WTC11 (cell line): ENCODE measurements around the gene STKLD1. TPM values are rescaled to one million over a fixed set of nuclear protein-coding genes. Genes with fewer than 3 reads are reported as not detected.

Source experiments
- ATAC-seq: fragments of 200-7000 bp; cut with Tn5 transposase; 2 replicates; pipeline ENCODE4 v1.10.0; 2021; ENCODE audit warnings: mild to moderate bottlenecking, moderate library complexity
- CTCF ChIA-PET: fragments of 300-600 bp; sonication (Branson Sonifier 250); formaldehyde crosslinking; loops from one replicate; lab custom pipeline; 2021; ENCODE audit warnings: antibody characterized with exemption; lab: Charles Lee
- POLR2A ChIA-PET: fragments of 350-600 bp; sonication (Branson Sonifier 250); formaldehyde crosslinking; loops from one replicate; lab custom pipeline; 2021; ENCODE audit warnings: antibody characterized with exemption; lab: Charles Lee
- DNase-seq: peaks from one replicate; pipeline ENCODE4 v3.0.0; 2021; ENCODE audit warnings: low spot score
- H3K27ac Mint-ChIP-seq: 2 replicates; pipeline ENCODE4 v1.8.0; 2021; ENCODE audit warnings: mixed read lengths
- H3K27me3 Mint-ChIP-seq: 2 replicates; pipeline ENCODE4 v1.8.0; 2021; ENCODE audit warnings: low read depth, mild to moderate bottlenecking, moderate library complexity, mixed read lengths
- H3K36me3 Mint-ChIP-seq: 2 replicates; pipeline ENCODE4 v1.8.0; 2021; ENCODE audit warnings: mixed read lengths
- H3K4me1 Mint-ChIP-seq: 2 replicates; pipeline ENCODE4 v1.8.0; 2022; ENCODE audit warnings: mixed read lengths
- H3K4me3 Mint-ChIP-seq: 2 replicates; pipeline ENCODE4 v1.8.0; 2021; ENCODE audit warnings: mild to moderate bottlenecking, moderate library complexity, mixed read lengths
- H3K9me3 Mint-ChIP-seq: 2 replicates; pipeline ENCODE4 v1.8.0; 2021; ENCODE audit warnings: mixed read lengths
- ARID4B ChIP-seq: sonication (generic); formaldehyde crosslinking; IDR thresholded peaks from 2 replicates; pipeline ENCODE4 v1.8.0; 2023; ENCODE audit warnings: missing genetic modification reagents, mild to moderate bottlenecking, borderline replicate concordance
- ATF6 ChIP-seq: sonication (generic); formaldehyde crosslinking; IDR thresholded peaks from 2 replicates; pipeline ENCODE4 v1.8.1; 2023; ENCODE audit warnings: mild to moderate bottlenecking, missing genetic modification reagents
- ELF4 ChIP-seq: sonication (generic); formaldehyde crosslinking; IDR thresholded peaks from 2 replicates; pipeline ENCODE4 v1.8.1; 2022; ENCODE audit warnings: low read depth, mild to moderate bottlenecking, moderate library complexity, missing genetic modification reagents
- ERG ChIP-seq: fragments of 250-450 bp; sonication (Bioruptor Pico); IDR thresholded peaks from 2 replicates; pipeline ENCODE4 v1.8.0; 2021; ENCODE audit warnings: mild to moderate bottlenecking
- ETV6 ChIP-seq: sonication (generic); formaldehyde crosslinking; IDR thresholded peaks from 2 replicates; pipeline ENCODE4 v1.8.1; 2022; ENCODE audit warnings: mild to moderate bottlenecking, missing genetic modification reagents
- FOXP4 ChIP-seq: sonication (generic); formaldehyde crosslinking; IDR thresholded peaks from 2 replicates; pipeline ENCODE4 v1.8.0; 2022; ENCODE audit warnings: mild to moderate bottlenecking, missing genetic modification reagents
- GTF2I ChIP-seq: fragments of 250-450 bp; sonication (Bioruptor Pico); conservative IDR thresholded peaks from 2 replicates; pipeline ENCODE4 v1.4.0; 2021; ENCODE audit warnings: mild to moderate bottlenecking
- JUN ChIP-seq: sonication (generic); formaldehyde crosslinking; IDR thresholded peaks from 2 replicates; pipeline ENCODE4 v1.8.0; 2023; ENCODE audit warnings: mild to moderate bottlenecking, missing genetic modification reagents
- KAT7 ChIP-seq: sonication (generic); formaldehyde crosslinking; IDR thresholded peaks from 2 replicates; pipeline ENCODE4 v1.8.1; 2023; ENCODE audit warnings: missing genetic modification reagents, mild to moderate bottlenecking, borderline replicate concordance
- NFE2L1 ChIP-seq: sonication (generic); formaldehyde crosslinking; IDR thresholded peaks from 2 replicates; pipeline ENCODE4 v1.8.1; 2023; ENCODE audit warnings: missing genetic modification reagents
- NR2C2 ChIP-seq: sonication (generic); formaldehyde crosslinking; IDR thresholded peaks from 2 replicates; pipeline ENCODE4 v1.8.0; 2022; ENCODE audit warnings: mild to moderate bottlenecking, missing genetic modification reagents
- PRDM15 ChIP-seq: sonication (generic); formaldehyde crosslinking; IDR thresholded peaks from 2 replicates; pipeline ENCODE4 v1.8.0; 2022; ENCODE audit warnings: missing genetic modification reagents
- SP1 ChIP-seq: sonication (generic); formaldehyde crosslinking; conservative IDR thresholded peaks from 2 replicates; pipeline ENCODE4 v1.8.1; 2022; ENCODE audit warnings: missing genetic modification reagents
- TEAD4 ChIP-seq: sonication (generic); formaldehyde crosslinking; IDR thresholded peaks from 2 replicates; pipeline ENCODE4 v1.8.0; 2022; ENCODE audit warnings: mild to moderate bottlenecking, missing genetic modification reagents
- USF1 ChIP-seq: sonication (generic); formaldehyde crosslinking; IDR thresholded peaks from 2 replicates; pipeline ENCODE4 v1.8.0; 2022; ENCODE audit warnings: mild to moderate bottlenecking, missing genetic modification reagents
- USF2 ChIP-seq: sonication (generic); formaldehyde crosslinking; IDR thresholded peaks from 2 replicates; pipeline ENCODE4 v1.8.1; 2023; ENCODE audit warnings: mild to moderate bottlenecking, missing genetic modification reagents, moderate library complexity
- ZNF121 ChIP-seq: sonication (generic); formaldehyde crosslinking; IDR thresholded peaks from 2 replicates; pipeline ENCODE4 v1.8.0; 2023; ENCODE audit warnings: missing genetic modification reagents
- ZNF232 ChIP-seq: sonication (generic); formaldehyde crosslinking; IDR thresholded peaks from 2 replicates; pipeline ENCODE4 v1.8.0; 2022; ENCODE audit warnings: mild to moderate bottlenecking, missing genetic modification reagents
- ZNF512 ChIP-seq: sonication (generic); formaldehyde crosslinking; IDR thresholded peaks from 2 replicates; pipeline ENCODE4 v1.8.1; 2022; ENCODE audit warnings: missing genetic modification reagents, borderline replicate concordance
- total RNA-seq: library from RNA; stranded (reverse); gene quantifications from 3 replicates; pipeline ENCODE4 v1.2.3, GENCODE V29; 2021

STKLD1 gene
- total RNA-seq, 1 experiment from 2014 or later = 0.98 TPM

- TF ChIP-seq NFE2L1 (CRISPR knock-in tag) = no peak
- TF ChIP-seq TEAD4 (CRISPR knock-in tag) = no peak
- TF ChIP-seq GTF2I (CRISPR knock-in tag) = no peak
- TF ChIP-seq SP1 = peak; percentile 56; the same call in 1 of the 2 replicates
- TF ChIP-seq FOXP4 = peak; percentile 47; the same call in 1 of the 2 replicates
- TF ChIP-seq JUN (CRISPR knock-in tag) = no peak
- no peak for TF ChIP-seq ZNF512 (CRISPR knock-in tag)
- TF ChIP-seq ZNF121 (CRISPR knock-in tag) = no peak
- 0 out of 2 replicates have a peak, but pooled peaks have one; percentile 23 for TF ChIP-seq ZNF232 (CRISPR knock-in tag)
- no peak for TF ChIP-seq ATF6 (CRISPR knock-in tag)
- TF ChIP-seq ERG (CRISPR knock-in tag) = no peak
These were observed 52.5 kb downstream of the STKLD1 start (continued) for GRCh38 chr9:133428617-133429101.

- TF ChIP-seq NR2C2 (CRISPR knock-in tag) = no peak
- no peak for TF ChIP-seq KAT7 (CRISPR knock-in tag)
- TF ChIP-seq ARID4B (CRISPR knock-in tag) = no peak
- TF ChIP-seq USF2 (CRISPR knock-in tag) = no peak
- TF ChIP-seq PRDM15 = peak; percentile 35; the same call in 1 of the 2 replicates
- TF ChIP-seq USF1 = no peak
- TF ChIP-seq ELF4 (CRISPR knock-in tag) = no peak
- no peak for TF ChIP-seq ETV6 (CRISPR knock-in tag)
- DNase-seq = peak; percentile 62
- CTCF ChIA-PET = interaction anchor here (1.0 to 1.6 kb wide), 2 partner anchors 31 to 243 kb away, joined by 3 to 7 read pairs; partner anchors contain the start of gene CACFD1
- H3K27me3 Mint-ChIP-seq = peaks cover 20% of the 10 kb centered on the region
- peaks cover 8% of the 10 kb centered on the region for H3K9me3 Mint-ChIP-seq
- peaks cover 10% of the 10 kb centered on the region for H3K36me3 Mint-ChIP-seq
- peaks cover 3% of the 10 kb centered on the region; the same call in 1 of the 2 replicates for H3K4me1 Mint-ChIP-seq
- POLR2A ChIA-PET = interaction anchor here (0.6 to 0.7 kb wide), 2 partner anchors 12 to 1229 kb away, joined by 3 read pairs; no protein-coding TSS in a partner anchor
- H3K4me3 Mint-ChIP-seq = peak overlapping the region; percentile 66
- peak; percentile 38 for ATAC-seq
- H3K27ac Mint-ChIP-seq = no peak overlapping the region
These were observed 53.0 kb downstream of the STKLD1 start for GRCh38 chr9:133429214-133429613.
